HG02981 (cell line): Measurements from ENCODE around the gene COG5.

ENCODE experiments used
- ATAC-seq: cut with Tn5 transposase; IDR thresholded peaks from one replicate; pipeline ENCODE4 v1.9.1; 2021; ENCODE audit warnings: mild to moderate bottlenecking, moderate library complexity; ENCODE audit not compliant: unreplicated experiment

Gene COG5

DNA sequence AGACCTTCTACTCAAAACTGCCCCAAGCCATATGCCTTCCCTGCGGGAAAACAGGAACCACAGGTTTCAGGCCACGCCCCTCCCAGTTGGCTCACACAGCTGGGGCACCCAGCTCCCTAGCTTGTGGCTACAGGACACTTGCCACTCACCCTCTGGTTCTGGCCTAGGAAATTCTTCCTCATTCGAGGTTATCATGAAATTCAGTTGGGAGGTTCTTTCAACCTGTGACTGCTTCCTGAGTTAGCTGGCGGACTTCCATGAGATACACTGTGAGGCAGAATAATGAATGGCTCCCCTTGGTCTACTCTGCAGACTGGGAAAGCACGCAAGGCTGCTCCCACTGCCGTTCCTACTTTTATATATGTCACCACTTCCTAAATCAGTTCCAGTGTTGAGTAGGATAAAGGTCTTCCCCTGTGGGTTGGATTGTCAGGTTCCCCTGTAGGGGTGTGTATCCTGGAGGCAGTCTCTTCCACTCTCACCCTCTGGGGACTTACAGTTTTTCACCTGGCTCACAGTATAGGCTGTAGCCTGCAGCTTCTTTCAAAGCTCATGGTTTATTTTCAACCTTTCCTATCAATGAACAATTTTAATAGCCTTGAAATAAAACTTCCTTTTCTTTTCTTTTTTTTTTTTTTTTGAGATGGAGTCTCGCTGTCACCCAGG is 56.9 kb downstream of the COG5 start:
- no peak for ATAC-seq

DNA sequence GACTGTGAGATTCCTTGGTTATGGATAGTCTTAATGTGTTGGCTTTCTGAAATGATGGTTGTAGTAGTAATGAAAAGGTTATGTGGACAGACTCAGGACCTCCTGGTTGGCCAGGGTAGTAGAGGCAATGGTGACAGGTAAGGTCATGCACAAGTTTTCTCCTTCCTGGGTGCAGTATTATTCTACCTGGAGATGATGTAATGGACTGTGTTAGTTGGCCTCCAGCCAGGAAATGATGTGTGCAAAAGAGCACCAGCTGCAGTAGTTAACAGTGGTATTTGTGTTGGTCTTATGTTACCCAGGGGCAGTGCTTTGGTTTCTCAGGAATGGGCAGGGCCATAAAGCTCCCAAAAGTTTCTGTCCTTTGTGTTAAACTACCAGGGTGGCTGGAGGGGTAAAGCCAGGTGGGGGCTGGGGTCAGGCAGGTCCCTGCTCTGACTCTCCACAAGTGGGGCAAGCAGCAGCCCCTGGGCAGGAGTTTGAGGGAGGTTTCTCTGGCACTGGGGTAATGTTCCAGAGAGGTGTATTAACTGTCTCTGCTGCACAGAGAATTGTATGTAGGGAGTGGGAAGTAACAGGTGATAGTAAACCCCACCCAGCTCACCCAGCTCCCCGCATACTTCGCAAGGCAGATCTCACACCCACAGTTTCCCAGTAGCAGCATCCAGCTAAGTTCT is 57.6 kb downstream of the COG5 start:
- ATAC-seq: no peak

DNA sequence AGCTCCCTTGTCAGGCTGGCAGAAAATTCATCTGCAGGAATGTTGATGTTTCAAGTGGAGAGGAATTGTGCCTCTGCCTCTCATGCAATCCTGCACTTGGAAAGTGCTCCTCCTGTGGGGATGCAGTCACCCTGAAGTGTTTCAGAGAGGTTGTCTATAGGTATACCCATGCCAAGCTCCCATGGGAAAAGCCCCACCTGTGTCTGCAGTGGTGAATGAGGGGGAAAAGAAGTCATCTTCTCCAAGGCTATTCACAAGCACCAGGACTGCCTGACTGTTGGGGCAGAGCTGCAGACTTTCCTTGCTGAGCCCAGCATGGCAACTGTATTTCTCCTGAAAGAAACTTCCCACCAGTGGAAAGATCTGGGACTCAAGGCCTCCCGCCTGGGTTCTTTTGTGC is 58.4 kb downstream of the COG5 start:
- no peak for ATAC-seq

DNA sequence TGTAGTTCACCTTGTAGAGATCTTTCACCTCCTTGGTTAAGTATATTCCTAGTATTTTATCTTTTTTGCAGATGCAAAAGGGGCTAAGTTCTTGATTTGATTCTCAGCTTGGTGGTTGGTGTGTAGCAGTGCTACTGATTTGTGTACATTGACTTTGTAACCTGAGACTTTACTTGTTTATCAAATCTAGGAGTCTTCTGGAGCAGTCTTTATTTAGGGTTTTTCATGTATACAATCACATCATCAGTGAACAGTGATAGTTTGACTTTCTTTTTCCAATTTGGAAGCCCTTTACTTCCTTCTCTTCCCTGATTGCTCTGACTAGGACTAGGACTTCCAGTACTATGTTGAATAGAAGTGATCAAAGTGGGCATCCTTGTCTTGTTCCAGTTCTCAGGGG is 60.0 kb downstream of the COG5 start:
- no peak for ATAC-seq

DNA sequence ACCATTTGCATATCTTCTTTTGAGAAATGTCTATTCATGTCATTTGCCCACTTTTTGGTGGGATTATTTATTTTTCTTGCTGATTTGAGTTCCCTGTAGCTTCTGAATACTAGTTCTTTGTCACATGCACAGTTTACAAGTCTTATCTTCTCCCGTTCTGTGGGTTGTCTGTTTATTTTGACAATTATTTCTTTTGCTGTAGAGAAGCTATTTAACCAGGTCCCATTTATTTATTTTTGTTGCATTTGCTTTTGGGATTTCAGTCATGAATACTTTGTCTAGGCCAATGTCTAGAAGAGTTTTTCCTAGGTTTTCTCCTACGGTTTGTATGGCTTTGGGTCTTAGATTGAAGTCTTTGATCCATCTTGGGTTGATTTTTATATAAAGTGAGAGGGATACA is 60.9 kb downstream of the COG5 start:
- no peak for ATAC-seq

DNA sequence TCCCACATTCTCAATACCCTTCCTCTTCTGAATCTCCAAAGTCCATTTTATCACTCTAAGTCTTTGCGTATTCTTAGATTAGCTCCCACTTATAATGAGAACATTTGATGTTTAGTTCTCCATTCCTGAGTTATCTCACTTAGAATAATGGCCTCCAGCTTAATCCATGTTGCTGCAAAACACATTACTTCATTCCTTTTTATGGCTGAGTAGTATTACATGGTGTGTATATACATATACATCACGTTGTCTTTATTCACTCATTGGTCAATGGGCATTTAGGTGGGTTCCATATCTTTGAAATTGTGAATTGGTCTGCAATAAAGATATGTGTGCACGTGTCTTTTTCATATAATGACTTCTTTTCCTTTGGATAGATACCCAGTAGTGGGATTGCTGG is 61.6 kb downstream of the COG5 start:
- no peak for ATAC-seq

DNA sequence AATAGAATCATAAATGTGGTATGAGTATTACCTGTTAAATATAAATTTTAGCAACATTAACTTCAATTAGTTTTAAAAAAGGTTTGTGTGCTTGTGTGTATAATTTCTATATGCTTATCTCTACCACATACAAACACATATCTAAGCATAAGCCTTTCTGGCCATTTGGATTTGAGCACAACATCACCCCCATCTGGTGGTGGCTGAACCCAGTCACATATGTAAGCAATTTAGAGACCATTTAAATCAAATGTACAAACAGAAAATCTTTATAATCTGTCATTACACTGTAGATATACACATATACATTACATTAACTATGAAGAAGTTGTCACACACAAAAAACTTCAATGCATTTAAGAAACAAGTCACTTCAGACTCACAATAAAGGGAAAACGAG is 62.1 kb downstream of the COG5 start:
- no peak for ATAC-seq

DNA sequence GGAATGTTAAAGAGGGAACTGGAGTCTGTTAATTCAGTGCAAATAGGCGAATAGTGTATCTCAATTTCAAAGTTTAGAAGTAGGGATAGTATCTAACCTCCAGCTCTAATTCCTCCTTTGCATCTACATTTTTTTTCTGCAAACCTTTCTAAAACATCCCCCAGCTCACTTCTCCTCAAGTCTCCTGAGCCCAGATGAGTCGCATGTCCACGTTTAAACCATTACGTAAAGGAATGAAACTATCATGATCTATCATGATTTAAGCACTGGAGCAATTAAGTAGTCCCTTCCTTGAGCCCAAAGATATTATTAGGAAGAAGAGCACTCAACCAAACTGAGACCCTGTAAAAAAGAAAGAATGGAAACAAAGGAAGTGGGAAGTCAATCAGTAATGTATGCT is 64.0 kb downstream of the COG5 start:
- ATAC-seq: no peak

DNA sequence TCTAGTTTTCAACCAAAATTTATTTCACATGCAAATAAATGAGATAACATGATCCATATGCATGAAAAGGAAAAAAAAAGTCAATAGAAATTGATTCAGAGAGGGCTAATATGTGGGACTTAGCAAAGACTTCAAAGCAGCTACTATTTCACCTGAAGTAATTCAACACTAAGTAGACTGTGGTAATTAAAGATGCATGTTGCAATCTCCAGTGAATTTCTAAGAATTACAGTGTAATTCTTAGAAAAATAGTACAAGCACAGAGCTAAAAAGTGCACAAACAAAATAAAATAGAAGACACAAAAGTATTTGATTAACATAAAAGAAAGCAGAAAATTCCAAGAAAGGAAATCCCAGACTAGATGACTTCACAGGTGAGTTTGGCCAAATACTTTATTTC is 68.2 kb downstream of the COG5 start:
- ATAC-seq: no peak

DNA sequence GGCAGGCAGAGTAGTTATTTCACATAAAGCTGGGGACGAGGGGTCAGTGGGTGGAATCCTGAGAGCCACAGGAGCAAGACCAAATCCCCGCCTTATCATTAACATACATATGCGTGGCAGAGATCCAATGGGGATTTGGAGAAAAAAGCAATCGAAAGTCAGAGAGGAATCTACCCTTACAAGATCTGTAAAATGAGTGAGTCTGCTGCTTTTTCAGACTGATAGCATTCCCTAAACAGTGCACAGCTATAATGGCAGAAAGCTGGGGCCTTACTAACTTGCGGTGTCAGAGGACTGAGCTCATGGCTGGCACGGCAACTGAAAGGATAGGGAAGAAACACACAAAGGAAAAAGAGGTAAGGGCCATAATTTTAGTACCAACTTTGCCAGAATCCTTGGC is 68.8 kb downstream of the COG5 start:
- no peak for ATAC-seq

DNA sequence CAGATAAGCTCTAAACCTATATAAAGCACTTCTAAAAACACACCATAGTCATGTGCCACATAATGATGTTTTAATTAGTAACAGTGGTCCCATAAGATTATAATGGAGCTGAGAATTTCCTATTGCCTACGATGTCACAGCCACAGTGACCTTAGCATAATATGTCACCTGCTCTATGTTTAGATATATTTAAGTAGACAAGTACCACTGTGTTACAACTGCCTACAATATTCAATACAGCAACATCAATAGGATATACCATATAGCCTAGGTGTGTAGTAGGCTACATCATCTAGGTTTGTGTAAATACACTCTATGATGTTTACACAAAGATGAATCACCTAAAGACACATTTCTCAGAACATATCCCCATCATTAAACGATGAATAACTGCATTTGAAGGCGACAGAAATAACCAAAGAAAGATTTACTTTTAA is 69.4 kb downstream of the COG5 start:
- no peak for ATAC-seq

DNA sequence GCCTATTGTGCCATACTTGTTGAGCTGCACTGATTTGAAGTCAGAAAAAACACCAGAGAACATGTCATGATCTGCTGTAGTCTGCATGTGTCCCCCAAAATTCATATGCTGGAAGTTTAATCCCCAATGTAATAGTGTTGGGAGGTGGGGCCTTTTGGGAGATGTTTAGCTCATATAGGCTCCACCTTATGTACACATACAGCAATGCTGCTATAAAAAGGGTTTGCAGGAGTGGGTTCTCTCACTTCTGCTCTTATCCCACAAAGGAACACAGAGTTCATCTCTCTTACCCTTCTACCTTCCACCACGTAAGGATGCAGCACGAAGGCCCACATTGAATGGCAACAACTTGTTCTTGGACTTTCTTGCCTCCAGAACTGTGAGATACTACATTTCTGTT is 70.8 kb downstream of the COG5 start:
- no peak for ATAC-seq

DNA sequence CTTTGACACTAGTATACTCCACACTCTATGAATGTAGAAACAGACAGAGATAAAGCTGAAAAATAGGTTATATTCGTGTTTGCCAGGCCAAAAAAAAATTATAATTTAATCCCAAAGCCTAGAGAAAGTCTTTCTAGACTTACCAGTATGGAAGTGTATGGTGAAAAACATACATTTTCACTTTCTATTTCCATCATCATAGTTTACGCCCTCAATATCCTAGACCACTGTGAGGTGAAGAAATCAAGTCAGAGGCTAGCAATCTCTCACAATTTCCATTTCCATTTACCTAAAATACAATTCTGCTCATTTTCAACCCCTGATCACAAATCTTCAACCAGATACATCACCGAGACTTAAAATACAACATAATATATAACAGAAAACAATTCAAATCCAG is 77.7 kb downstream of the COG5 start:
- ATAC-seq: no peak

DNA sequence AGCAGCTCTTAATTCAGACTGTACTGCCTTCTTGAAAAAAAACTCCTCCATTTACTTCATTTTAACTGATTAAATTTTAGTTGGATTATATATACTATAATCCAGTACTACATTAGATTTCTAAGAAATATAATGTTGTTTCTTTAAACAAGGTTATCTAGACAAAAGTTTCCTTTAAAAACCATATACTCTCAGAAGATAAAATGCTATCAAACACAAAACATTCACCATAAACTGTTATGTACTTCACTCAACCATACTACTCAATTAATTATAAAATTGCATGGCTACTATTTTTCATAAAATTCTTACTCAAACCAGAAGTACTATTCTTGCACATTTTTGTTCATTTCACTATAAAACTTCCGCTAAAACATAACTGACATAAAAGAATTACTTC is 81.1 kb downstream of the COG5 start:
- ATAC-seq: no peak

DNA sequence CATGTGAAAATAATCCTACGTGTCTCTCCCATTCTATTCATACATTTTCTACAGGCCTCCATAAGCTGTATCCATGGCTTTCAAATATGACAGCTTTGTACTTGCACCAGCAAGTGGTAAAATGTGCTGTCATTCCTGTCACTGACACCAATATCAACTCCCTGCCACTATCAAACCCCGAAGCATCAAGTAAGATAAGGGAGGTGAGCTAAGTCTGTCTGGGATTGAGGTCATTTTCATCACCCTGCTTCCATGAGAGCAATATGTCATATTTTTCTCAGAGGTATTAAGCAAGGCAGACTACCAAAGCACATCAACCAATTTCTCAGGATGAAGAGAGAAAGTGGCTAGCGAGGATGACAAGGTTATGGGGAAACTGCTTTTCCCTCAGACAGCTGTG is 82.8 kb downstream of the COG5 start:
- no peak for ATAC-seq

DNA sequence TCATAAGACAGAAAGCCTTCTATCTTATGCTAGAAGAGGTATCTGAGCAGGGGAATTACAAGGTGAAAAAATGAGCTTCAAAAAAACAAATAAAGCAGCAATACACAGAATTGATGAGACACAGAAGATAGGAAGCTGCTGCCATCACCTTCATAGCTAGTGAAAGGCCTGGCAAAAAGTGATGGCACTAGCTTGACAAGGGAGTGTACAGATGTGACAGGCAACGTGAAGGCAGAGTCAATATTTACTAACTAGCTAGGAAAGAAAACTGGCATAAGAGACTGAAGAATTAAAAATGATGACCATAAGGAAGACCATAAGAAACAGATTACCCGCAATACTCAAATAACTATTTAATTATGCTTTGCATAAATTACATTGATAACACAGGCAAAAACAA is 84.4 kb downstream of the COG5 start:
- no peak for ATAC-seq

DNA sequence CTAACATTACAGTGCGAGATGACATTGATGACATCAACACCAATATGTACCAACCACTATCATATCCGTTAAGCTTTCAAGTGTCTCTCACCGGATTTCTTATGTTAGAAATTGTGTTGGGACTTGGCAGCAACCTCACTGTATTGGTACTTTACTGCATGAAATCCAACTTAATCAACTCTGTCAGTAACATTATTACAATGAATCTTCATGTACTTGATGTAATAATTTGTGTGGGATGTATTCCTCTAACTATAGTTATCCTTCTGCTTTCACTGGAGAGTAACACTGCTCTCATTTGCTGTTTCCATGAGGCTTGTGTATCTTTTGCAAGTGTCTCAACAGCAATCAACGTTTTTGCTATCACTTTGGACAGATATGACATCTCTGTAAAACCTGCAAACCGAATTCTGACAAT is 89.6 kb downstream of the COG5 start:
- ATAC-seq: no peak

DNA sequence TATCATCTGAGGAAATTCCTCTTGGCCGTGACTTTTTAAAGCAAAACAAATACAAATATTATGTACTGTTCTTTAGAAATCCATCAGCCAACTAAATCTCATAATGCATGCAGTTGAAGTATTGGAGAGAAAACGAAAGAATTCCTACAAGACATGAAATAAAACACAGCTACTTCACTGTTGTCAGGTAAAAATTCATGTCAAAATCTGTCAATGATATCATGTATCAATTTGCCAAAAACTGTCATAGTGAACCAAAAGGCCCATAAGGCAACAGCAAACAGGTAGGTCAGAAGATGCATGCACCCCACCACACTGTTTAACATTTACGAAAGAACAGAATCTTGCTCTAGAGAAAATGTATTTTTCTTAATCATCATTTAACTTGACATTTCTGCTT is 91.6 kb downstream of the COG5 start:
- ATAC-seq: no peak

DNA sequence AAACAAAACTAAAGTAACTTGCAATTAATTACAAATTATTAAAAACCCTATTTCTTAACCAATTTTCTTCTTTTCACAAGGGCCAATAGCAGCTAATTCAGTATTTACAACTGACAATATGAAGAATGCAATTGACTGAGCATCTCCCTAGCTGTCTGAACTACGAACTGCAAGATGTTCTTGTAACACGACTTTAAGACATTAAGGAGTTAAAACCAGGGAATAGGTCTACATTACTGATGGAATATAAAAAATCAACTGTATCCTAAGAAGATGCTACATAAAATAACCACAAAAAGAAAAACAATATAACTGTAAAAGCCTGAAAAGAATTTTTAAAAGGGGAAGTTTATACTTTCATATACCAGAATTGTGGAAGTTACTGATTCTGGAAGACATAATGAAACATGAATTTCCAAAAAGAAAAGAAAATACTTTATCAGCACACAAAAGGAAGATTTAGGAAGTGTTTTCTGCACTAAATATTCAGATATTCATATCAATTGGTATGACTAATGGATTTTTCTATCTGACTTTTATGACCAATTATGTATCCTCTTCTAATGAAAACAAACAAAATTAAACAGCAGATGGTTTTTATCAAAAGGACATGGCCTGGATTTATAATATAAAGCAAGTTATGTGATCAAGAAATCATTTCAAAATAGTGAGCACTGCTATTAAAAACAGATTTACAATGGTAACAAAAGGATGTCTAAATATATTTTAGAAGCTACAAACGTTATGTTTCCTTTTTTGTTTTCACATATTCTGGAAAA is 92.2 kb downstream of the COG5 start:
- ATAC-seq: no peak

DNA sequence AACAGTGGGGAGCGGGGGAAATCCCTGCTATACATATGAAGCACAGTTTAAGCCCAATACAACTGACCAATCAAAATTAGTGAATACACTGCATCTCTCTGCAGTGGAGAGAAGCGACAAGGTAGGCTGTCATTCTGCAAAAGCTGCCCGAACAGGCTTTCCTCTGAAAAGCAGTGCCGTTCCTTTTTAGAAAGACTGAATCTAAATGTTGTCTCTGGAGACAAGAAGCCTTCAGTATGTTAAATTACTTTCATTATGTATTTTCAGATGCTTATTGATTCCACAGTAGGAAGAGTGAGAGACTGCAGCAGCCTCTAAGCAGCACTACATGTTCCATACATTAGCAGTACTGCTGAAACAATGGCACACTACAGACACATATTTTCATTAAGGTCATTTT is 93.8 kb downstream of the COG5 start, which contains the start of gene GPR22:
Gene GPR22 (plus strand): TSS at position 129 of the 400 bp plus-strand sequence. CDS start 4,004 bp downstream, outside the sequence.
- no peak for ATAC-seq

DNA sequence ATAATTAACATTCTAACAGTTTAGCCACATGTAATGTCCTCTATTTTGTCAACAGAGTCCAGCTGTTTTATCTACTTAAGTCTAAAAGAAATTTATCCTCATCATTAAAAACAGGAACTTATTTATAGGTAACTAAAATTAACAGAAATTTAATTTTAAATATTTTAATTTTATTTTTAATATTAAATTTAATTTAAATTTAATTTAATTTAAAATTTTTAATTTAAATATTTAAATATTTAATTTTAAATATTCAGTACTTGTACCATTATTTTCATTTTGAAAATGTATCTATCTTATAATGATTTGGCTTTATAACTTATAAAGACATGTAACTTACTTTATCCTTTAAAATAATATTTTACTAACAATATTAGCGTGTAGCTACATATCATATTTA is 94.9 kb downstream of the COG5 start:
- no peak for ATAC-seq

DNA sequence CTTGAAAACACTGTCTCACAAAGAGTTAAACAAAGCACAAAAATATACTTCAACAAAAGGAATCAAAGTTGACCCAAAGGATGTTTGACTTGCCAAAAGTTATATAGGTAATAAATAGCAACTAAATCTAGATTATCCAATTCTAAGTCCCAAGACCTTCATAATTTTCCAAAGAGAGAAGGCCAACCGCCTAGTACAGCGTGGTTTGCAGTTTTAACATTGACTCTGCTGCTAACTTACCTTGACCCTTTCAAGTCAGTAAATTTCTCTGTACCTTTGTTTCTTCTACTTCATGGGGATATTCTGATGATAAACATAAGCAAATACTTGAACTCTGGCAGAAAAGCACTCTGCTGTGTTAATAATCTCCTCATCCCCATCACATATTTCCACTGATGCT is 95.7 kb downstream of the COG5 start:
- no peak for ATAC-seq
